ENCODE measurements around the gene CACNA1G.

- TF ChIP-seq GATA2 (IDR thresholded peaks at IDR 0.05; ENCODE audit: low read depth, low read length): no peak
- no peak for TF ChIP-seq GATA3 (IDR thresholded peaks at IDR 0.05; ENCODE audit: low read depth, low read length)
These were observed 22.2 kb downstream of the CACNA1G start for GRCh38 chr17:50582741-50583140.

Measured in SH-SY5Y (cell line).